ENCODE results near the gene CCL17.

The CCL17 gene

GRCh38 chr16:57403965-57404817 lies at the start of gene CCL17:
Gene CCL17 (plus strand): TSS chr16:57404767. CDS start chr16:57413933, 9,166 bp downstream.
- no peak for TF ChIP-seq CTCF (conservative IDR thresholded peaks at IDR 0.05)
- H3K27ac ChIP-seq, result no peak within 1 kb of the TSS

GRCh38 chr16:57355898-57356414 lies 48.6 kb upstream of the CCL17 start:
- H3K27ac ChIP-seq, result no peak overlapping the region
- TF ChIP-seq CTCF (conservative IDR thresholded peaks at IDR 0.05), result no peak

- no peak overlapping the region for H3K27ac ChIP-seq
- TF ChIP-seq CTCF (conservative IDR thresholded peaks at IDR 0.05), result no peak
These were observed 48.0 kb upstream of the CCL17 start for GRCh38 chr16:57356547-57356946.

- no peak for TF ChIP-seq CTCF (conservative IDR thresholded peaks at IDR 0.05)
- no peak overlapping the region for H3K27ac ChIP-seq
These were observed 47.1 kb upstream of the CCL17 start for GRCh38 chr16:57357330-57358085.

GRCh38 chr16:57358086-57358420 lies 46.5 kb upstream of the CCL17 start:
- no peak for TF ChIP-seq CTCF (conservative IDR thresholded peaks at IDR 0.05)
- no peak overlapping the region for H3K27ac ChIP-seq

- TF ChIP-seq CTCF (conservative IDR thresholded peaks at IDR 0.05), result no peak
- no peak within 1 kb of the TSS for H3K27ac ChIP-seq
These were observed 46.0 kb upstream of the CCL17 start, which contains the start of gene CCL22 for GRCh38 chr16:57358527-57359095. Gene CCL22 (plus strand): TSS chr16:57358783. CDS start chr16:57358817, 34 bp downstream.

Measured in VCaP (cell line).